Erythroblast (primary cell): ENCODE measurements around the gene AFG1L.

Experiments
- GATA1 ChIP-seq: IDR thresholded peaks from 2 replicates; pipeline ENCODE4 v1.6.1; 2011; ENCODE audit warnings: low read depth, mild to moderate bottlenecking, control low read depth, low read length, moderate library complexity
- POLR2A ChIP-seq: IDR thresholded peaks from 2 replicates; pipeline ENCODE4 v1.6.1; 2011; ENCODE audit warnings: mild to moderate bottlenecking, low read length

DNA sequence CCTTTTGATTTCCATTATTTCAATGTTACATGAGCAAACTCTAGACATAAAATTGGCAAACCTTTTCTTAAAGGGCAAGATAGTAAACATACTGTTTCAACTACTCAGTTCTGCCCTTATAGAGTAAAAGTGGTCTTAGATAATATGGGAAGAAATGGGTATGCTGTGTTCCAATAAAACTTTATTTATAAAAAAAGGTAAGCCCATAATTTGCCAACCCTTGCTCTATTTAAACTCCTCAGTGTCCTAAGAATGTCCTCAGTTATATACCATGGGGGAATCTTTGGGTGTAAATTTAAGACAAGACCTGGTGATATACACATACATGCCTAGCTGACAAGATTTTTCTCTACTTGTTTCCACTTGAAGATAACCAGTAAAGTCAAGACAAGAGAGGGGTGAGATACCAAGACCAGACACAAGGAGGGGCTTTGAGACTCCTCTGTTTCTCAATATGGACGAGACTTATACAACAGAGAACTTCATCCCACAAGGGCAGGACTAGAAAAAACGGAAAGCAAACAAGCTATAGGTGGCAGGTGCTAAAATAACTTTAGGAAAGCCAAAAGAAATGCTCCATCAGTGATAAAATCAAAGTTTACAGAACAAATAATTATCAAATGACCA lies 44.5 kb upstream of the AFG1L start:
- TF ChIP-seq POLR2A (no peak), GATA1 (no peak)
